H9 (cell line): Measurements from ENCODE around the gene ROBO1. TPM values are rescaled to one million over a fixed set of nuclear protein-coding genes. Genes with fewer than 3 reads are reported as not detected.

ENCODE experiments used
- DNase-seq: peaks from one replicate; pipeline ENCODE4 v3.0.0-alpha.2; 2017
- H2AFZ ChIP-seq: one replicate; pipeline ENCODE4 v1.6.1; 2013; ENCODE audit warnings: mild to moderate bottlenecking, low read length, control low read depth, moderate library complexity
- H2AK5ac ChIP-seq: 2 replicates; pipeline ENCODE4 v1.6.1; 2013; ENCODE audit warnings: low read length, control low read depth, mixed read lengths; ENCODE audit not compliant: insufficient read length
- H2BK120ac ChIP-seq: one replicate; pipeline ENCODE4 v1.6.1; 2013; ENCODE audit warnings: low read depth, mild to moderate bottlenecking, low read length, control low read depth, inconsistent platforms; ENCODE audit not compliant: poor library complexity, severe bottlenecking
- H2BK12ac ChIP-seq: 2 replicates; pipeline ENCODE4 v1.6.1; 2013; ENCODE audit warnings: low read length, control low read depth, mixed read lengths, low read depth; ENCODE audit not compliant: insufficient read length
- H2BK15ac ChIP-seq: 2 replicates; pipeline ENCODE4 v1.6.1; 2013; ENCODE audit warnings: low read depth, low read length, control low read depth
- H2BK20ac ChIP-seq: one replicate; pipeline ENCODE4 v1.6.1; 2013; ENCODE audit warnings: low read depth, mild to moderate bottlenecking, low read length, control low read depth, inconsistent platforms; ENCODE audit not compliant: poor library complexity, severe bottlenecking
- H2BK5ac ChIP-seq: 2 replicates; pipeline ENCODE4 v1.6.1; 2013; ENCODE audit warnings: low read length, control low read depth, mixed read lengths; ENCODE audit not compliant: insufficient read length
- H3K14ac ChIP-seq: 2 replicates; pipeline ENCODE4 v1.6.1; 2013; ENCODE audit warnings: low read length, control low read depth; ENCODE audit not compliant: insufficient read depth
- H3K18ac ChIP-seq: 2 replicates; pipeline ENCODE4 v1.6.1; 2013; ENCODE audit warnings: low read depth, mild to moderate bottlenecking, mixed read lengths, low read length, control low read depth; ENCODE audit not compliant: insufficient read length
- H3K23ac ChIP-seq: 2 replicates; pipeline ENCODE4 v1.6.1; 2013; ENCODE audit warnings: low read length, control low read depth, mixed read lengths, low read depth; ENCODE audit not compliant: insufficient read length
- H3K23me2 ChIP-seq: 2 replicates; pipeline ENCODE4 v1.6.1; 2013; ENCODE audit warnings: low read depth, mild to moderate bottlenecking, mixed read lengths, low read length, control low read depth; ENCODE audit not compliant: insufficient read length, poor library complexity, severe bottlenecking
- H3K27ac ChIP-seq: 2 replicates; pipeline ENCODE4 v1.5.1; 2013; ENCODE audit warnings: low read length, control low read depth, mixed read lengths, low read depth; ENCODE audit not compliant: insufficient read length
- H3K27me3 ChIP-seq: 2 replicates; pipeline ENCODE4 v1.6.1; 2013; ENCODE audit warnings: low read length, control low read depth, inconsistent platforms; ENCODE audit not compliant: insufficient read depth
- H3K4ac ChIP-seq: 2 replicates; pipeline ENCODE4 v1.6.1; 2013; ENCODE audit warnings: low read depth, mild to moderate bottlenecking, control low read depth, inconsistent platforms, low read length, moderate library complexity
- H3K4me1 ChIP-seq: 2 replicates; pipeline ENCODE4 v1.6.1; 2013; ENCODE audit warnings: low read length, control low read depth, inconsistent platforms; ENCODE audit not compliant: insufficient read depth
- H3K4me2 ChIP-seq: 2 replicates; pipeline ENCODE4 v1.6.1; 2013; ENCODE audit warnings: low read length, control low read depth, mixed read lengths; ENCODE audit not compliant: insufficient read length, insufficient read depth
- H3K56ac ChIP-seq: 2 replicates; pipeline ENCODE4 v1.6.1; 2013; ENCODE audit warnings: low read depth, mild to moderate bottlenecking, mixed read lengths, low read length, control low read depth; ENCODE audit not compliant: insufficient read length
- H3K79me1 ChIP-seq: 2 replicates; pipeline ENCODE4 v1.6.1; 2013; ENCODE audit warnings: low read depth, mild to moderate bottlenecking, moderate library complexity, low read length, control low read depth, inconsistent platforms; ENCODE audit not compliant: insufficient read depth, poor library complexity, severe bottlenecking
- H3K79me2 ChIP-seq: 2 replicates; pipeline ENCODE4 v1.6.1; 2013; ENCODE audit warnings: low read length, control low read depth, inconsistent platforms; ENCODE audit not compliant: insufficient read depth
- H3K9ac ChIP-seq: 2 replicates; pipeline ENCODE4 v1.6.1; 2013; ENCODE audit warnings: low read length, control low read depth, mixed read lengths; ENCODE audit not compliant: insufficient read length; ENCODE audit errors: extremely low read depth
- H3K9me3 ChIP-seq: one replicate; pipeline ENCODE4 v1.6.1; 2013; ENCODE audit warnings: low read depth, low read length, inconsistent platforms; ENCODE audit not compliant: control insufficient read depth
- H3T11ph ChIP-seq: one replicate; pipeline ENCODE4 v1.6.1; 2013; ENCODE audit warnings: mild to moderate bottlenecking, low read length, control low read depth, inconsistent platforms
- H4K20me1 ChIP-seq: one replicate; pipeline ENCODE4 v1.6.1; 2013; ENCODE audit not compliant: control insufficient read depth, insufficient read length, insufficient read depth
- H4K5ac ChIP-seq: 2 replicates; pipeline ENCODE4 v1.6.1; 2013; ENCODE audit warnings: low read depth, mild to moderate bottlenecking, mixed read lengths, low read length, control low read depth; ENCODE audit not compliant: insufficient read length
- H4K8ac ChIP-seq: replicated peaks from 2 replicates; pipeline ENCODE4 v1.6.1; 2013; ENCODE audit warnings: low read length, control low read depth, mixed read lengths, low read depth; ENCODE audit not compliant: insufficient read length
- H4K91ac ChIP-seq: 2 replicates; pipeline ENCODE4 v1.6.1; 2013; ENCODE audit warnings: low read depth, mild to moderate bottlenecking, moderate library complexity, mixed read lengths, low read length, control low read depth; ENCODE audit not compliant: insufficient read length
- H3K27ac Mint-ChIP-seq, 3 experiments: 2 replicates in 2 of 3; 3 replicates in 1 of 3; pipeline ENCODE4 v1.8.0; 2020 to 2021; ENCODE audit warnings: mixed read lengths in 3 of 3, mild to moderate bottlenecking in 1 of 3, moderate library complexity in 1 of 3
- H3K27me3 Mint-ChIP-seq: 2 replicates; pipeline ENCODE4 v1.8.0; 2021; ENCODE audit warnings: low read depth, mild to moderate bottlenecking, moderate library complexity, mixed read lengths
- H3K36me3 Mint-ChIP-seq, 3 experiments: 2 replicates in 2 of 3; 3 replicates in 1 of 3; pipeline ENCODE4 v1.8.0; 2020 to 2021; ENCODE audit warnings: low read depth in 3 of 3, mixed read lengths in 3 of 3; ENCODE audit not compliant: insufficient read depth in 1 of 3
- H3K4me1 Mint-ChIP-seq, 2 experiments: 2 replicates each; pipeline ENCODE4 v1.8.0; 2020; ENCODE audit warnings: mixed read lengths in 2 of 2
- H3K4me3 Mint-ChIP-seq, 2 experiments: 2 replicates in 1 of 2; 3 replicates in 1 of 2; pipeline ENCODE4 v1.8.0; 2020 to 2021; ENCODE audit warnings: mild to moderate bottlenecking in 2 of 2, mixed read lengths in 2 of 2, moderate library complexity in 1 of 2
- H3K9me3 Mint-ChIP-seq, 2 experiments: 2 replicates in 1 of 2; 3 replicates in 1 of 2; pipeline ENCODE4 v1.8.0; 2020; ENCODE audit warnings: mild to moderate bottlenecking in 2 of 2, mixed read lengths in 2 of 2, moderate library complexity in 1 of 2
- CTCF ChIP-seq: fragments of 200-600 bp; sonication (generic); conservative IDR thresholded peaks from 3 replicates; pipeline ENCODE4 v1.8.0; 2021; ENCODE audit warnings: antibody characterized with exemption, mild to moderate bottlenecking
- total RNA-seq: library from RNA; stranded (reverse); gene quantifications from 2 replicates; pipeline ENCODE4 v1.2.1, GENCODE V29; 2021

The ROBO1 gene
- total RNA-seq, 1 experiment from 2014 or later: 62.7 TPM

GRCh38 chr3:78906245-78906644, 861.6 kb downstream of the ROBO1 start:
- Mint-ChIP-seq H3K9me3 (no peaks in the 10 kb centered on the region), H3K27ac (no peak overlapping the region), H3K4me3 (no peak overlapping the region), H3K4me1 (peaks cover 7 to 9% of the 10 kb centered on the region in 2 experiments), H3K27me3 (no peaks in the 10 kb centered on the region), H3K36me3 (peaks cover 0 to 4% (median 0%) of the 10 kb centered on the region in 3 experiments; a peak in 1 of 7 replicates)
- H3K9ac ChIP-seq: no peak overlapping the region
- H3T11ph ChIP-seq: no peak overlapping the region
- no peak overlapping the region for H4K8ac ChIP-seq
- no peak overlapping the region for H2BK15ac ChIP-seq
- H2BK20ac ChIP-seq: no peak overlapping the region
- H2BK5ac ChIP-seq: no peak overlapping the region
- H2AFZ ChIP-seq: no peak overlapping the region
- no peak overlapping the region for H3K18ac ChIP-seq
- no peaks in the 10 kb centered on the region for H3K27me3 ChIP-seq
- no peak overlapping the region for H3K4ac ChIP-seq
- H4K91ac ChIP-seq: no peak overlapping the region
- no peak overlapping the region for H2BK12ac ChIP-seq
- H3K79me1 ChIP-seq: peaks cover 3% of the 10 kb centered on the region
- no peak overlapping the region for H3K14ac ChIP-seq
- no peak overlapping the region for H2AK5ac ChIP-seq
- no peaks in the 10 kb centered on the region for H4K20me1 ChIP-seq
- TF ChIP-seq CTCF: no peak
- H3K27ac ChIP-seq: no peak overlapping the region
- no peak overlapping the region for H3K56ac ChIP-seq
- no peak overlapping the region for H3K4me2 ChIP-seq
- H4K5ac ChIP-seq: no peak overlapping the region
- H3K9me3 ChIP-seq: no peaks in the 10 kb centered on the region
- no peaks in the 10 kb centered on the region for H3K4me1 ChIP-seq
- no peaks in the 10 kb centered on the region for H3K23me2 ChIP-seq
- no peak overlapping the region for H3K23ac ChIP-seq
- DNase-seq: no peak
- no peaks in the 10 kb centered on the region; the same call in 1 of the 2 replicates for H3K79me2 ChIP-seq
- H2BK120ac ChIP-seq: no peak overlapping the region
